Kidney tubule cell (primary cell): ENCODE data around the gene CDC42BPA.
"Not testable (repeated sequence)": the region's sequence is repeated elsewhere in the genome, so short reads cannot be mapped to it uniquely, and the experiment has no call there.

Experiments used
- DNase-seq: peaks from one replicate; pipeline ENCODE4 v3.0.0-alpha.2; 2018; ENCODE audit warnings: low spot score

CDC42BPA gene, protein sequence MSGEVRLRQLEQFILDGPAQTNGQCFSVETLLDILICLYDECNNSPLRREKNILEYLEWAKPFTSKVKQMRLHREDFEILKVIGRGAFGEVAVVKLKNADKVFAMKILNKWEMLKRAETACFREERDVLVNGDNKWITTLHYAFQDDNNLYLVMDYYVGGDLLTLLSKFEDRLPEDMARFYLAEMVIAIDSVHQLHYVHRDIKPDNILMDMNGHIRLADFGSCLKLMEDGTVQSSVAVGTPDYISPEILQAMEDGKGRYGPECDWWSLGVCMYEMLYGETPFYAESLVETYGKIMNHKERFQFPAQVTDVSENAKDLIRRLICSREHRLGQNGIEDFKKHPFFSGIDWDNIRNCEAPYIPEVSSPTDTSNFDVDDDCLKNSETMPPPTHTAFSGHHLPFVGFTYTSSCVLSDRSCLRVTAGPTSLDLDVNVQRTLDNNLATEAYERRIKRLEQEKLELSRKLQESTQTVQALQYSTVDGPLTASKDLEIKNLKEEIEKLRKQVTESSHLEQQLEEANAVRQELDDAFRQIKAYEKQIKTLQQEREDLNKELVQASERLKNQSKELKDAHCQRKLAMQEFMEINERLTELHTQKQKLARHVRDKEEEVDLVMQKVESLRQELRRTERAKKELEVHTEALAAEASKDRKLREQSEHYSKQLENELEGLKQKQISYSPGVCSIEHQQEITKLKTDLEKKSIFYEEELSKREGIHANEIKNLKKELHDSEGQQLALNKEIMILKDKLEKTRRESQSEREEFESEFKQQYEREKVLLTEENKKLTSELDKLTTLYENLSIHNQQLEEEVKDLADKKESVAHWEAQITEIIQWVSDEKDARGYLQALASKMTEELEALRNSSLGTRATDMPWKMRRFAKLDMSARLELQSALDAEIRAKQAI (N-terminal part only)

GRCh38 chr1:227318016-227318852 lies at the start of gene CDC42BPA:
Gene CDC42BPA (minus strand): TSS chr1:227318492. CDS start chr1:227317182, 1,310 bp downstream.
- peak; percentile 91 for DNase-seq

- DNase-seq = no peak
These were observed 49.7 kb upstream of the CDC42BPA start for GRCh38 chr1:227368009-227368408.

- no peak for DNase-seq
These were observed 47.5 kb upstream of the CDC42BPA start for GRCh38 chr1:227365473-227366431.

DNA sequence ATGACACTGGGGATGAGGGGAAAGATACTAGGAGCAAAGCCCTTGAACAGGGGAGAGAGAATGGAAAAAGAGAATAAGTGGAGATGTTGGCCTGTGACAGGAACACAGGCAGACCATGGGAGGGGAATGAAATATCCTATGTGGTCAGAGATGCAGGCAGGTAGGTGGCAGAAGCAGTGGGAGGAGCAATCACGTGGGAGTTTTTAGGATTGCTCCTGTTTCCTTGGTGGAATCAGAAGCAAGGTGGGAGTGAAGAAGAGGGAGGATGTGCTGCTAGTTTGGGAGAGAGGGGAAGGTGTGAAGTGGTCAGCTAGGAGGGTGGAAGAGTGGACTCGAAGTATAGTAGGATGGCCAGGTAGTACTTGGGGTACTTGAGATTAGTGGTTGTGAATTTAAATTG lies 46.4 kb upstream of the CDC42BPA start:
- no peak for DNase-seq

GRCh38 chr1:227363825-227364224 lies 45.5 kb upstream of the CDC42BPA start:
- no peak for DNase-seq

DNA sequence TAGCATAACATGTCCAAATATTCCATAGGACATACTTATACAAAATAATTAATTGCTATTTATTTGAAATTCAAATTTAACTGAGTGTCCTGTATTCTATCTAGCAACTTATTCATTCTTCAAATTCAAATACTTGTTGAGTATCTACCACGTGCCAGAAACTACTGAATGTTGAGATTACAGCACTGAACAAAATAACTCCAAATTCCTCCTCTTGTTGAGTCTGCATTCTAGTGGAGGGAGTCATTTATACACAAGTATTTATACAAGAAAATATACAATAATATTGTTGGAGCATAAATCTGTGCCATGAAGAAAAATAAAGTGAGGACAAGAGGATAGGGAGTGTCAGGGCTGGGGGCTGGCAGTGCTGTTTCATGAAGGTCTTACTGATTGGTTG lies 43.7 kb upstream of the CDC42BPA start:
- no peak for DNase-seq

GRCh38 chr1:227357927-227358302 lies 39.6 kb upstream of the CDC42BPA start:
- DNase-seq = no peak

- peak; percentile 92 for DNase-seq
These were observed 39.1 kb upstream of the CDC42BPA start for GRCh38 chr1:227357171-227357926.

- DNase-seq = peak; percentile 88
These were observed 38.4 kb upstream of the CDC42BPA start for GRCh38 chr1:227356620-227357146.

GRCh38 chr1:227355542-227356245 lies 37.4 kb upstream of the CDC42BPA start:
- DNase-seq = no peak

DNA sequence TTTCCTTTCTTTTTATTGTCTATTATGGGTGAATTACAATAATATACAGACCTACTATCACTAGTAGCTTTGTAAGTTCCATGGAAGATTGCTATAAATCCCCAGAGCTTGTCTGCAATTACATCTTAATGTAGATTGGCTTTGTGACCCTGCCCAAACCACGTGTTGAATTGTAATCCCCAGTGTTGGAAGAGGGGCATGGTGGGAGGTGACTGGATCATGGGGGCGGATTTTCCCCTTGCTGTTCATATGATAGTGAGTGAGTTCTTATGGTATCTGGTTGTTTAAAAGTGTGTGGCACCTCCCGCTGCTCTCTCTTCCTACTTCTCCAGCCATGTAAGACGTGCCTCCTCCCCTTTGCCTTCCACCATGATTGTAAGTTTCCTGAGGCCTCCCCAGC lies 34.9 kb upstream of the CDC42BPA start:
- no peak for DNase-seq

DNA sequence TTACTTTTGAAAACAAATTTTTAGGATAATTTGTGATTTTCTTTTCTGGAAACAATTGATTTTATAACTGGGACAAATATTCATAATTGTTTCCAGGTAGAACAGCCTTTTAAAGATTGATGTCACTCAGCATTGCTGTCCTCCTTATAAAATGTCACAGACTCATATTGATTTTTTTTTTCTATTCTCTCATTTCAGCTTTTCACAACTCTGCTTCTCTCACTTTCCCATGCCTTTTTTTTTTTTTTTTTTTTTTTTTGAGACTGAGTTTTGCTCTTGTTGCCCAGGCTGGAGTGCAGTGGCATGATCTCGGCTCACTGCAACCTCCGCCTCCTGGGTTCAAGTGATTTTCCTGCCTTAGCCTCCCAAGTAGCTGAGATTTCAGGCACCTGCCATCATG lies 33.9 kb upstream of the CDC42BPA start:
- DNase-seq = not testable (repeated sequence)

DNA sequence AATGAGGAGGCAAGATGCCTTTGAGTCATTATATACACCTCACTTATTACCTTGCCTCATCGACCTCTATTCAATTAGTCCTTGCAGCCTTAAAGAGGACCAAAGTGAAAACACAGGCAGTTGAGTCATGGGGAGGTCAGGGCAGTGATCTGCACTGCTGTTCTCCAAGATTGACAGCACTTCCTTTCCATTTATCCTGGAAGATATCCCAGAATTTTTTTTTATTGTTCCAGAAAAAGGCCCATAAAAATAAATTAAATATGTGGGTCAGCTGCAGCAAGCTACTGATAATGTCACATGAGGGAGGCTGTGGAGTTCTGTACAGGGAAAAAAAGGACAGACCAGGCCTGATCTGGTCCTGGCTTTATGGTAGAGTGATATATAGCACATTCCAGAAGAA lies 33.2 kb upstream of the CDC42BPA start:
- peak; percentile 39 for DNase-seq

DNA sequence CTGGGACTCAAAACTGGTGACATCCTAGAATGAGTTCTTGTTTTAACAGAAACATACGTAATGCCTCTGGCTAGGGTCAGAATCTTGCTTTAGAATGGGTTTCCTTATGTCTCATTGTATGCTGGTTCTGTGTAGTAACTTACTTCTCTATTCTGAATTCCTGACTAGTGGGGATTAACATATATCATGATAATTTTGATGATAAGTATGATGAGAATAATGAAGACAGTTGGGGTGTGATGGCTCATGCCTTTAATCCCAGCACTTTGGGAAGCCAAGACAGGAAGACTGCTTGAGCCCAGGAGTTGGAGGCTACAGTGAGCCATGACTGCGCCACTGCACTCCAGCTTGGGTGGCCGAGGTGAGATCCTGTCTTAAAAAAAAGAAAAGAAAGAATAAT lies 31.7 kb upstream of the CDC42BPA start:
- no peak for DNase-seq

- peak; percentile 72 for DNase-seq
These were observed 25.6 kb upstream of the CDC42BPA start for GRCh38 chr1:227343727-227344551.

DNA sequence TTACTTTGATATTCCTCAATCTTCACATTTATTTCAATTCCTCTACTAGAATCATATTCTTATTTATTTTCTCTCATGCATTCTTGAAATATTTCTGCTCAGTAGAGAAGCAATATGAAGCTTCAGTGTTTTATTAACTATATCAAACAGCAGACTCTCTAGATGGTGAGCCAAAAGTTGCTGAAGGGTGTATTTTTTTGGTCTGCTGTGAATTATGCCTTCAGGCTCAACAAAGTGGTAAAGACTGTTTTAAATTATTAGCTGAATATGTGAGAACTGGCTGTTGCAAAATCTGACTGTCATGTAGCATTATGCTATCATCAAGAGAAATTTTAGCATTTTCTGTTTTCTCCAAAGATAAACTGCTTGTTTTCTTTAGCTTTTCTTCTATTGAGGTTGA lies 24.9 kb upstream of the CDC42BPA start:
- no peak for DNase-seq

DNA sequence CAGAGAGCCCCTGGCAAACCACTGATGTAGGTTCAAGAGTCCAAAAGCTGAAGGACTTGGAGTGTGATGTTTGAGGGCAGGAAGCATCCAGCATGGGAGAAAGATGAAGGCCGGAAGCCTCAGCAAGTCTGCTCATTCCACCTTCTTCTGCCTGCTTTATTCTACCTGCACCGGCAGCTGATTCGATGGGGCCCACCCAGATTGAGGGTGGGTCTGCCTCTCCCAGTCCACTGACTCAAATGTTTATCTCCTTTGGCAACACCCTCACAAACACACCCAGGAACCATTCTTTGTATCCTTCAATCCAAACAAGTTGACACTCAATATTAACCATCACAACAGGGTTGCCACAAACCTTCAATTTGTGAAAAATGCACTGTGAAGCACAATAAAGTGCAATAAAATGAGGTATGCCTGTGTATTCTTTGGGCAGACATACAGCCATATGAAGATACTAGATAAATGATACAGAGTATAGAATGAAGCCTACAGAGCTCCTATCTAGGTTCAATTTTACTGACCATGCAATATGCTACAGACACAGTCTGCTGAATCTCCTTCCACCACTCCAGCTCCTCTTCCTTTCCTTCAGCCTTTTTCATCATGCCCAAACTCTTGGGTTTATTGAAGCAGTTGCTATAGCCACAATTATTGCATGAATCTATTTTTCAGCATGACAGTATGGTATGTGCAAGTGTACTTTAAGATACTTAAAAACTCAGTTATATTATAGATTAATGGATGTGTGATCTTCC lies 24.0 kb upstream of the CDC42BPA start:
- DNase-seq = no peak

- not testable (repeated sequence) for DNase-seq
These were observed 17.8 kb upstream of the CDC42BPA start for GRCh38 chr1:227336136-227336535.
